Prostate gland (tissue), 2 donors: Measurements from ENCODE around the gene BCAS3.
A peak's percentile ranks its signal among the peaks of the same experiment; 100 is the strongest.

Experiments used
- CTCF ChIP-seq, 4 experiments: fragments of 200-600 bp in 2 of 4; fragments of 450-650 bp in 2 of 4; sonication (generic) in 2 of 4; IDR thresholded peaks; 1 replicate in 3 of 4; 2 replicates in 1 of 4; pipeline ENCODE4 v1.5.1; 2016 to 2019; ENCODE audit warnings: antibody characterized with exemption in 4 of 4, mild to moderate bottlenecking in 2 of 4, moderate library complexity in 2 of 4
- POLR2A ChIP-seq: fragments of 450-650 bp; IDR thresholded peaks from one replicate; pipeline ENCODE4 v1.6.1; 2016; ENCODE audit warnings: antibody characterized with exemption, mild to moderate bottlenecking

GRCh38 chr17:60641810-60642220 lies 35.8 kb upstream of the BCAS3 start:
- TF ChIP-seq CTCF (IDR thresholded peaks at IDR 0.05) = peak in 3 of 4 experiments; percentile 21 to 39 (median 36)
- no peak for TF ChIP-seq POLR2A
